ENCODE results near the gene PIK3C2B. TPM values are rescaled to one million over a fixed set of nuclear protein-coding genes. Genes with fewer than 3 reads are reported as not detected.
A peak's percentile ranks its signal among the peaks of the same experiment; 100 is the strongest.
"Not testable (repeated sequence)": the region's sequence is repeated elsewhere in the genome, so short reads cannot be mapped to it uniquely, and the experiment has no call there.

Gene PIK3C2B
- total RNA-seq, 1 experiment from 2014 or later, result 35.3 TPM

DNA sequence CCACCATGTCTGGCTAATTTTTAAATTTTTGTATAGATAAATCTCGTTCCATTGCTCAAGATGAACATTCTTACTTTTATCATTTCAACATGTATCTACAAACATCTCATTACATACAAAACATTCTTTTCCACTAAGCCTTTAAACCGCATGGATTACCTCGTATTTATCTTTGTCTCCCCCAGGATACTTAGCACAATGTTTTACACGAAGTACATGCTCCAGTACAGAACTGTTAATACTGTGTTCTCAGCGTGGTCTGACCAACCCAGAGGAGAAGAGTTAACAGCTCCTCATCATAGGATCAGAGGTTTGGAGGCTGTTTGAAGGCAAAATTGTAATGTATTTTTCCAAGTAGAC lies 7.4 kb downstream of the PIK3C2B start:
- POLR2A ChIA-PET (ENCODE audit: unreplicated experiment), result no interaction called here
- H3K9me3 ChIP-seq (ENCODE audit: low read length), result no peaks in the 10 kb centered on the region
- peaks cover 64% of the 10 kb centered on the region for H3K79me2 ChIP-seq (ENCODE audit: low read length)
- no peaks in the 10 kb centered on the region for H3K9me2 ChIP-seq (replicated peaks; ENCODE audit: low read length)
- peaks cover 8% of the 10 kb centered on the region for H3K4me1 ChIP-seq (ENCODE audit: insufficient read depth, low read length)
- CTCF ChIA-PET, result no interaction called here
- H3K4me3 ChIP-seq (ENCODE audit: low read length), result no peak overlapping the region
- no peak for DNase-seq
- H3K27ac ChIP-seq (ENCODE audit: low read length), result no peak overlapping the region
- H2AFZ ChIP-seq (ENCODE audit: low read length), result no peak overlapping the region
- H3F3A ChIP-seq (ENCODE audit: low read length, unreplicated experiment), result no peaks in the 10 kb centered on the region
- H3K27me3 ChIP-seq (ENCODE audit: low read length), result no peaks in the 10 kb centered on the region
- BruUV-seq (replicated peaks), result no TSS peak
- H4K20me1 ChIP-seq (ENCODE audit: low read length), result peaks cover 1% of the 10 kb centered on the region; the same call in 1 of the 2 replicates
- no peak for TF ChIP-seq EZH2 (IDR thresholded peaks at IDR 0.05; ENCODE audit: low read length, unreplicated experiment)
- no peak for TF ChIP-seq CTCF (conservative IDR thresholded peaks at IDR 0.05; ENCODE audit: low read depth, low read length)
- no peak for TF ChIP-seq EZH2phosphoT487 (IDR thresholded peaks at IDR 0.05; ENCODE audit: borderline replicate concordance, low read length)
- 0 out of 2 replicates have a peak, but pooled peaks cover 5% of the 10 kb centered on the region for H3K36me3 ChIP-seq (ENCODE audit: low read depth, low read length)
- H3K9ac ChIP-seq (ENCODE audit: low read length), result no peak overlapping the region
- intact Hi-C loops (cut with micrococcal nuclease), result no loop called here
- ATAC-seq, result no peak
- no peak overlapping the region for H3K4me2 ChIP-seq (ENCODE audit: low read length)

- H3K27ac ChIP-seq (ENCODE audit: low read length); intact Hi-C loops (cut with micrococcal nuclease); H3F3A ChIP-seq (ENCODE audit: low read length, unreplicated experiment); H3K9me2 ChIP-seq (replicated peaks; ENCODE audit: low read length); H4K20me1 ChIP-seq (ENCODE audit: low read length); H3K4me1 ChIP-seq (ENCODE audit: insufficient read depth, low read length); H3K9ac ChIP-seq (ENCODE audit: low read length); CTCF ChIA-PET; H3K36me3 ChIP-seq (ENCODE audit: low read depth, low read length); H3K4me3 ChIP-seq (ENCODE audit: low read length); H3K9me3 ChIP-seq (ENCODE audit: low read length); BruUV-seq (replicated peaks); H2AFZ ChIP-seq (ENCODE audit: low read length); H3K4me2 ChIP-seq (ENCODE audit: low read length); H3K27me3 ChIP-seq (ENCODE audit: low read length): not testable (repeated sequence)
- peak; percentile 30 for DNase-seq
- H3K79me2 ChIP-seq (ENCODE audit: low read length), result peaks cover 58% of the 10 kb centered on the region
- peak; percentile 48 for ATAC-seq
- POLR2A ChIA-PET (ENCODE audit: unreplicated experiment), result interaction anchor here (0.6 kb wide), 1 partner anchor 20 kb away, joined by 3 read pairs; no protein-coding TSS in a partner anchor
These were observed 7.9 kb downstream of the PIK3C2B start for GRCh38 chr1:204486513-204487255.

DNA sequence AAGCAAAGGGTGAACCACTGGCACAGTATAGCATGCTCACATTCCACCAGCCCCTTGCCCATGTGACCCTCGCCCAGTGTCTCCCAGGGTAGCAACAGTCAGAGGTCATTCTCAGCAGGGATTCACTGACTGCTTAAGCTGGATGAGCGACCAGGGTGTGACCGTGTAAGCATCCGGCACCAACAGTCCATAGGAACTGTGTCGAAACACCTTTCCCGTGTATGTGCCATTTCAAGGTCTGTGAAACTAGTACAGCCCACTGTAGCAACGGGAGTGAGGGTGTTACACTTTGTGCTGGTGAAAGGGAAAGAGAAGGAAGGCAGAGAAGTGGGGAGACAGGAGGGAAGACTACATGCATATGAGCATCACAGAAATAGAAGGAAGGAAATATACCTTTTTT lies 10.8 kb downstream of the PIK3C2B start:
- ATAC-seq (no peak), DNase-seq (no peak)
- H3K36me3 ChIP-seq (ENCODE audit: low read depth, low read length), result 0 out of 2 replicates have a peak, but pooled peaks cover 4% of the 10 kb centered on the region
- H3K4me3 ChIP-seq (ENCODE audit: low read length), result no peak overlapping the region
- ChIA-PET POLR2A (ENCODE audit: unreplicated experiment) (no interaction called here), CTCF (no interaction called here)
- no peak overlapping the region for H3K4me2 ChIP-seq (ENCODE audit: low read length)
- no peak overlapping the region for H2AFZ ChIP-seq (ENCODE audit: low read length)
- no peaks in the 10 kb centered on the region for H3K9me2 ChIP-seq (replicated peaks; ENCODE audit: low read length)
- 0 out of 2 replicates have a peak, but pooled peaks cover 10% of the 10 kb centered on the region for H4K20me1 ChIP-seq (ENCODE audit: low read length)
- H3K27me3 ChIP-seq (ENCODE audit: low read length), result no peaks in the 10 kb centered on the region
- H3K9ac ChIP-seq (ENCODE audit: low read length), result no peak overlapping the region
- H3K79me2 ChIP-seq (ENCODE audit: low read length), result peaks cover 45% of the 10 kb centered on the region
- H3K27ac ChIP-seq (ENCODE audit: low read length), result no peak overlapping the region
- H3K4me1 ChIP-seq (ENCODE audit: insufficient read depth, low read length), result peaks cover 14% of the 10 kb centered on the region
- intact Hi-C loops (cut with micrococcal nuclease), result no loop called here
- no TSS peak for BruUV-seq (replicated peaks)
- H3F3A ChIP-seq (ENCODE audit: low read length, unreplicated experiment), result no peaks in the 10 kb centered on the region
- TF ChIP-seq EZH2 (IDR thresholded peaks at IDR 0.05; ENCODE audit: low read length, unreplicated experiment) (no peak), EZH2phosphoT487 (IDR thresholded peaks at IDR 0.05; ENCODE audit: borderline replicate concordance, low read length) (no peak), CTCF (conservative IDR thresholded peaks at IDR 0.05; ENCODE audit: low read depth, low read length) (no peak)
- H3K9me3 ChIP-seq (ENCODE audit: low read length), result no peaks in the 10 kb centered on the region

All from PC-3 (cell line).